ENCODE results near the gene SV2B. TPM values are rescaled to one million over a fixed set of nuclear protein-coding genes. Genes with fewer than 3 reads are reported as not detected.
"Not testable (repeated sequence)": the region's sequence is repeated elsewhere in the genome, so short reads cannot be mapped to it uniquely, and the experiment has no call there.

SV2B gene
- total RNA-seq, 1 experiment from 2014 or later, result not detected

- CTCF ChIA-PET, result no interaction called here
- POLR2A ChIA-PET (ENCODE audit: unreplicated experiment), result no interaction called here
- H3K9me3 ChIP-seq (ENCODE audit: low read length), result no peaks in the 10 kb centered on the region
- DNase-seq (no peak), ATAC-seq (no peak)
- TF ChIP-seq CTCF (conservative IDR thresholded peaks at IDR 0.05; ENCODE audit: low read depth, low read length) (no peak), EZH2phosphoT487 (IDR thresholded peaks at IDR 0.05; ENCODE audit: borderline replicate concordance, low read length) (no peak), EZH2 (IDR thresholded peaks at IDR 0.05; ENCODE audit: low read length, unreplicated experiment) (no peak)
- H4K20me1 ChIP-seq (ENCODE audit: low read length), result no peaks in the 10 kb centered on the region
- no peaks in the 10 kb centered on the region for H3F3A ChIP-seq (ENCODE audit: low read length, unreplicated experiment)
- no peak overlapping the region for H2AFZ ChIP-seq (ENCODE audit: low read length)
- no peak overlapping the region for H3K4me2 ChIP-seq (ENCODE audit: low read length)
- no peak overlapping the region for H3K27ac ChIP-seq (ENCODE audit: low read length)
- H3K79me2 ChIP-seq (ENCODE audit: low read length), result no peaks in the 10 kb centered on the region
- H3K4me1 ChIP-seq (ENCODE audit: insufficient read depth, low read length), result no peaks in the 10 kb centered on the region
- H3K9ac ChIP-seq (ENCODE audit: low read length), result no peak overlapping the region
- H3K4me3 ChIP-seq (ENCODE audit: low read length), result no peak overlapping the region
- no peaks in the 10 kb centered on the region for H3K36me3 ChIP-seq (ENCODE audit: low read depth, low read length)
- no TSS peak for BruUV-seq (replicated peaks)
- peaks cover 38% of the 10 kb centered on the region for H3K27me3 ChIP-seq (ENCODE audit: low read length)
- intact Hi-C loops (cut with micrococcal nuclease), result no loop called here
- H3K9me2 ChIP-seq (replicated peaks; ENCODE audit: low read length), result no peaks in the 10 kb centered on the region; the same call in 1 of the 2 replicates
Measured at GRCh38 chr15:91077029-91077428, 23.0 kb upstream of the SV2B start.

GRCh38 chr15:91093866-91094265 lies 6.2 kb upstream of the SV2B start:
- intact Hi-C loops (cut with micrococcal nuclease); H3K9me2 ChIP-seq (replicated peaks; ENCODE audit: low read length); DNase-seq; H4K20me1 ChIP-seq (ENCODE audit: low read length); H3K9me3 ChIP-seq (ENCODE audit: low read length); POLR2A ChIA-PET (ENCODE audit: unreplicated experiment); H2AFZ ChIP-seq (ENCODE audit: low read length); H3K4me1 ChIP-seq (ENCODE audit: insufficient read depth, low read length); H3K9ac ChIP-seq (ENCODE audit: low read length); ATAC-seq; H3K4me2 ChIP-seq (ENCODE audit: low read length); H3F3A ChIP-seq (ENCODE audit: low read length, unreplicated experiment); BruUV-seq (replicated peaks); H3K27ac ChIP-seq (ENCODE audit: low read length); H3K4me3 ChIP-seq (ENCODE audit: low read length); CTCF ChIA-PET; H3K36me3 ChIP-seq (ENCODE audit: low read depth, low read length); H3K79me2 ChIP-seq (ENCODE audit: low read length): not testable (repeated sequence)
- peaks cover 39% of the 10 kb centered on the region for H3K27me3 ChIP-seq (ENCODE audit: low read length)

- Histone ChIP-seq H3K9ac (ENCODE audit: low read length) (no peak overlapping the region), H3K4me3 (ENCODE audit: low read length) (no peak overlapping the region), H3K9me2 (replicated peaks; ENCODE audit: low read length) (no peaks in the 10 kb centered on the region), H3K4me2 (ENCODE audit: low read length) (no peak overlapping the region), H3K9me3 (ENCODE audit: low read length) (no peaks in the 10 kb centered on the region), H3K79me2 (ENCODE audit: low read length) (no peaks in the 10 kb centered on the region), H3K36me3 (ENCODE audit: low read depth, low read length) (no peaks in the 10 kb centered on the region), H3K27ac (ENCODE audit: low read length) (no peak overlapping the region), H4K20me1 (ENCODE audit: low read length) (no peaks in the 10 kb centered on the region), H3K27me3 (ENCODE audit: low read length) (peaks cover 72% of the 10 kb centered on the region), H2AFZ (ENCODE audit: low read length) (no peak overlapping the region), H3F3A (ENCODE audit: low read length, unreplicated experiment) (no peaks in the 10 kb centered on the region), H3K4me1 (ENCODE audit: insufficient read depth, low read length) (0 out of 2 replicates have a peak, but pooled peaks cover 5% of the 10 kb centered on the region)
- ChIA-PET CTCF (no interaction called here), POLR2A (ENCODE audit: unreplicated experiment) (no interaction called here)
- intact Hi-C loops (cut with micrococcal nuclease), result no loop called here
- BruUV-seq (replicated peaks), result no TSS peak
- ATAC-seq (no peak), DNase-seq (no peak)
- TF ChIP-seq EZH2 (IDR thresholded peaks at IDR 0.05; ENCODE audit: low read length, unreplicated experiment) (no peak), CTCF (conservative IDR thresholded peaks at IDR 0.05; ENCODE audit: low read depth, low read length) (no peak), EZH2phosphoT487 (IDR thresholded peaks at IDR 0.05; ENCODE audit: borderline replicate concordance, low read length) (no peak)
Measured at GRCh38 chr15:91098451-91098850, 1.6 kb upstream of the SV2B start.
